Testis (tissue), 2 donors: ENCODE results near the gene IGSF8.

Source experiments
- CTCF ChIP-seq, 3 experiments: fragments of 450-650 bp in 2 of 3; fragments of 200-600 bp in 1 of 3; sonication (generic) in 1 of 3; IDR thresholded peaks; one replicate each; pipeline ENCODE4 v1.5.1; 2016 to 2019; ENCODE audit warnings: antibody characterized with exemption in 3 of 3, mild to moderate bottlenecking in 2 of 3, moderate library complexity in 1 of 3
- POLR2A ChIP-seq: fragments of 450-650 bp; IDR thresholded peaks from one replicate; pipeline ENCODE4 v1.6.1; 2017; ENCODE audit warnings: antibody characterized with exemption, mild to moderate bottlenecking, moderate library complexity

- TF ChIP-seq POLR2A, result no peak
- no peak for TF ChIP-seq CTCF (IDR thresholded peaks at IDR 0.05)
These were observed 26.5 kb upstream of the IGSF8 start for GRCh38 chr1:160124705-160125478.
